HG03097 (cell line): Measurements from ENCODE around the gene IL1RAPL2.

Source experiments
- ATAC-seq: cut with Tn5 transposase; IDR thresholded peaks from one replicate; pipeline ENCODE4 v1.9.1; 2021; ENCODE audit not compliant: unreplicated experiment, low FRiP score

Gene IL1RAPL2

DNA sequence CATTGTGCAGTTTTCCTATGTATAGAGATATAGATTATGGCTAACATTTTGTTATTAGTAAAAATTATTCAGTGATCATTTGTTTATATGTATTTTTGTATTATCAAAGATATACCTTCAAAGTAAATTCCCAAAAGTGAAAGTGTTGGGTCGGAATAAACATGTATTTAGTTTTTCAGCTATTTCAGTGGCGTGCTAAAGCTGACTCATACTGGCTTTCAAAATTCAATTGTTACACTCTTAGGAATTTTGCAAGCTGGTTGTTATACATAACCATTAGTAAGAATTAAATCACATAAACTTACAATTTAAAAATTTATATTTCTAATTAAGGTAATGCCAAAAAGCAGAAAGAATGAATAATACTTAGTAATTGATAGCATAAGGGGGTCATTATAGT is 968.0 kb downstream of the IL1RAPL2 start:
- no peak for ATAC-seq

DNA sequence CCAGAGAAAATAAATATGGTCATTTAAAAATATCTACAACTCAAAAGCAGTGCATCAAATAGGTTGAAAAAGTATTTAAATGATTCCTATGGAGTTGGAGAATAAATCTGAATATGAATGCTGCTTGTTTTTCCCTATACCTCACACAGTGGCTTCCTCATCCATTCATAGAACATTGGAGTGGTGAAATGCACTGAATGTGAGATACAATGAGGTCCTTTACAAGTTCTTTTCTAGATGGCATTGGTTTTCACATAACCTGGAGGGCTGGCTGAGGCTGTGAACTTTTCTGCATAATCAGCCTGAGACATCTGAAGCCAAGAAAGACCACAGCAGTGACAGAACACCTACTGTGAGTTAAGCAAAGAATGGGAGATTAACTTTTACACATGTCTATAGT is 977.3 kb downstream of the IL1RAPL2 start:
- no peak for ATAC-seq

DNA sequence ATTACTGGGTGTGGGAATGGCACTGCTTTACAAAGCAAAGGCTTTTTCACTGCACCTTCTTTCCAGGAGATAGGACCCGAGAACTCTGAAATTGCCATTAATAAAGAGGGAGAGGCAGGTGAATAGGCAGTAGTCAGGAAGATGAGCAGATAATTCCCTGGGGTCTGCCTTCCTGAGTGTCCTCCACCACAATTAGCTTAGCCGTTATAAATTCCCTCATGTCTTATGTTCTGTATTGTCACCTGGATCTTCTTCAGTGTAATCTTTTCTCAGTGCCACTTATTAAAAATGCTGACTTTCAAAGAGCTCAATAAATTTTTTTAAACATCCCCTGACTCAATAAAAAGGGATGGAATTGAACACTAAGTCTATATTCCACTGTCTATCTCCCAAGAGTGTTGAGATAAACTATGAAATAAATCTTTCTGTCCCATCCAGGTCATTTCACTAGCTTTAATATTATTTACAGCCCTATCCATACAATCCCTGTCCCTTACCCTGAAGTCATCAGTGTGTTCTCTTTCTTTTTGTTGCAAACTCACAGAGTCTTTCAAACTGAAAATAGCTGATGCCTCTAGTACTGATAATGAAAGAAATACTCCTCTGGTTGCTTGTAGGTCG is 984.2 kb downstream of the IL1RAPL2 start:
- no peak for ATAC-seq

DNA sequence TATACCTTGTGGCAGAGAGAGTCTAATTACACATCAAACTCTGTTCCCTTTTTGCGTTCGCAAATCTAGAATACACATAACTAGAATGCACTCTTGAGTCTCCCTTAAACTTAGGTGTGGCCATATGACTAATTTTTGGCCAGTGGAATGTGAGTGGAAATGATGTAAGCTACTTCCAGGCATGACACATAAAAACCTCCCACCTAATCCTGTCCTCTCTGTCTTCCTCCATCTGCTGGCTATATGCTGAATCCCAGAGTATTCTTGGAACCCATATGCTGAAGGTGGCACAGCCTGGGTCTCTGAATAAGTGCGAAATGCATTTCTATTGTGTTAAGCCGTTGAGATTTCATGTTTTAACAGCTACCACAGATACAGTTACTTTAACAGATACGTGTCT is 986.4 kb downstream of the IL1RAPL2 start:
- no peak for ATAC-seq

DNA sequence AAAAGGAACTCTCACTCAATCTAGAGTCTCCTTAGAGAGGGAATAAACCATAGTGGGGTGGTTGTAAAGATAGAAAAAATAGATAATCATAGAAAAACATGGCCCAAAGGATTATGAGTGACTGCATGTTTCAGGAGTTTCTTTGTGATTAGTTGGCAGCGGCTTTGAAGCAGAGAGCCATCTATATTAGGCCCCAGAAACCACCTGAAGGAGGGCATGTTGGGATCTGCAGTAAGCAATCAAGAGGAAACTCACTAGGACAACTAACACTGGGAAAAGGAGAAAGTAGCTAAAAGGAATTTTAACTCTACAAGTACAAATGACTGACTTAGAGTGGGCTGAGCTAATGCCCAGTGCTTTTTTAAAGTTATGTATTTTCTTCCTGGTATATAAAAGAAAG is 987.1 kb downstream of the IL1RAPL2 start:
- no peak for ATAC-seq

DNA sequence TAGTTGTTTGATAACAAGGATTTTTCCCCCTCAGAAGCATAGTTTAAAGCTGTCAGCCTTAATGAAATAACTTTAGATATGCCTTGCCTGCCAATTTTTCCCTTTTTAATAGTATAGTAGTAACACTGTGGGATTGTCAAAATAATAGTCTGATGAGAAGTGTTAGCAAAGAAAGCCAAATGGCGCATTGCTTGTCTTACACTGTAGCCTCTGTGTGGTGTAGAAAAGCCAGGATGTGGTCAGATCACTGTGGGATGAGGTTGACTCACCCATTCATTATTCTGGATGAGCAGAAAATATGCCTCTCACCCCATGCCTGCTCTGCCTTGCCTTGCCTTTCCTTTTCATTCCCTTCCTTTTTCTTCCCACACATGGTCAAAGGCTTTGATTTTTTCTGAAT is 998.5 kb downstream of the IL1RAPL2 start:
- ATAC-seq: no peak

DNA sequence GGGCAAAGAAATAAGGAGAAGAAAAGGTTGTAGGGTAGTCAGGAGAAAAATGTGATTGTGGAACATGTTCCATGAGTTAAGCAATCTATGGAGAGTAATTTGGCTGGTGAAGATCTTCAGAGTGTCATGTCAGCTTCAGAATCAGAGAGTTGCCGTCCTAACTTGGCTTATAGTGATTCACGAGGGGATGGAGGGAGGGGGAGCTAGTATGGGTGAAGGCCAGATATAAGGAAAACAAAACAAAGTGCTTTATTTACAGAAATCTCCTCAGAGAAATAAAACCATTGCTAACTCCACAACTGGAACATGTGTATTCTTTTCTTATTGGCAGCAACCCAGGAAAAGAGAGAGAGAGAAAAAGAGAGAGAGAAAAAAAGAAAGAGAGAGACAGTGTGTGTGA is 999.9 kb downstream of the IL1RAPL2 start:
- no peak for ATAC-seq

DNA sequence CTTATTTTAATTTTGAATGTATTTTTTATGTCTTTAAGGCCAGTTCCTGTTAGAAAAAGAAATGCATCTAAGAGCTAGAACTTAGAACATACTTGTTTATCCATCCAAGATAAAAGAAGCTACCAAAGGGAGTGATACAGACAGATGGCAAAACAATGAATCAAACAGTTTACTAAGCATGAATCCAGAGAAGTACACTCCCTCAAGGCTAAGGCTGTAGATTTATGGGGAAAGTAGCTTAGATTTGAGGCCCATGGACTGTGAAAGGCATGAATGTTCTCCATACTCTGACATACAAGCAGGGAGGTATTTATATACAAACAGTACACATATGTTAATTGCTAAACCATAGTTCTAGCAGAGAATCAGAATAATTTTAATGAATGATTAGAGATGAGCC is 1001.1 kb downstream of the IL1RAPL2 start:
- no peak for ATAC-seq

DNA sequence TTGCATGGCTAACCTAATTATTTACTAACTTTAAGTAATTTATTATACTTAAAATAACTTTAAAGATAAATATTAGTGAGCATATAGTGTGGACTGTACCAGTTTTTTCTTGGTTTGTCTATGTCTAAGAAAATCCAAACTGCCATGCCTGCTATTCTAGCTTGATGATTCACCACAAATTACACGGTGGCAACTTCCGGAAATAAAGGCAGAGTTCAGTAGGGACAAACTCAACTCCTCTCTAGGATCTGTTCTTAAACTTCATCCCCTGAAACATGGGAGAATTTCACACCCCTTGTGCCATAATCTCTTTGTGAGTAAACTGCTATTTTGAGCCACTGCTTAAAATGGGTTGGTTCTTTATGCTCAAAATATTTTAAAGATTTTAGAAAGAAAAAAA is 1042.7 kb downstream of the IL1RAPL2 start:
- no peak for ATAC-seq

DNA sequence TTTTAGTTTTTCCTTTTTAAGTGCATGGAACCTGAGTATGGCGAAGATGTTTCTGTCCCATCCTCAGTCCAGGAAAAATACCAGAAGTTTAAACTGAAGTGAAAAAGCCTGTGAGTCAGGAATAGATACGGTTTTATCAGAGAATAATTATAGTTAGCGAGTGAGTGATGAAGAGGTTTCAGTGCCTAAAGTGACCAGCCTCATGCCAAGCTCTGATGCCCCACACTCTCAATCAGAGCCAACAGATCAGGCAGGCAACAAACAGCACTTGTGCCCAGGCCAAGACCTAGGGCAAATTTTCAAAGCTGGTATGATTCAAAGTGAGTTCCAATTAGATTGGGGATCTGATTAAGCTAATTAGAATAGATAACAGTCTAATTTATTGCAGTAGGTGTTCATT is 1043.5 kb downstream of the IL1RAPL2 start:
- no peak for ATAC-seq

DNA sequence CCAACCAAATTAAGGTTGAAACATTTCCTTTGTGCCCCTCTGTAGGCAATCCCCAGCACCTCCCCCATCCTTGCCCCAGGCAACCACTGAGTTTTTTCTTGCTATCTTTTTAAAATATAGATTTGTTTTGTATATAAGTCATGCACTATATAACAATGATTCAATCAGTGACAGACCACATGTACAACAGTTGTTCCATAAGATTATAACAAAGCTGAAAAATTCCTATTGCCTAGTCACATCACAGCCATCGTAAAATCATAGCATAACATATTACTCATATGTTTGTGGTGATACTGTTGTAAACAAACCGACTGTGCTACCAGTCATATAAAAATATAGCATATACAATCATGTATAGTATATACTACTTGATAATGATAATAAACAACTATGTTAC is 1044.4 kb downstream of the IL1RAPL2 start:
- no peak for ATAC-seq

DNA sequence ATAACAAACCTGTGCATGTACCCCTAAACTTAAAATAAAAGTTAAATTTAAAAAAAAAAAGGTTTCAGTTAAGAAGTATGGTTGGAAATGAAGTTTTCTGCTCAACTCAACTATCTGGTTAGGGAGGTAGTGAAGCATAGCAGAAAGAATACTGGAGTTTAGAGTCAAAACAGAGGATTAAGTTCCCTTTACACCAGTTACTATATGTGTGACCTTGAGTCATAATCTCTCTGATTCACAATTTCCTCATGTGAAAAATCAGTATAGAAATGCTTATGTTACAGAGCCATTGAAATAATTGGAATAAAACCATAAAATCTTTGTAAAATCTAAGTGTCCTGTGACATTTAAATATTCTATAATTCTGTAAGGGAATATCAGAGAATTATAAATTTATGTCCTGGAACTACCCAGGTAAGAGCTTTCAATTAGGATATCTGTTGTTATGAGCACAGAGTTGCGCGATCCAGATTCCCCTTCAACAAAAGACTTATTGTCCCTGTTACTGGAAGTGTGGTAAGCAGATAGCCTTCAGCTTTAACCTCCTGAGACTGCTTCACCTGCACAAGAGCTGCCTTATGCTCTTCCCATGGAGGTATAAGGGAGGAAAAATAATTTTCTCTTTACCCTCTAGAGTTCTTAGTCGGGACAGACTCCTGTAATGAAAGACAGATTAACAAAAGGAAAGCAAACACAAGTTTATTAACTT is 1052.5 kb downstream of the IL1RAPL2 start:
- ATAC-seq: no peak

DNA sequence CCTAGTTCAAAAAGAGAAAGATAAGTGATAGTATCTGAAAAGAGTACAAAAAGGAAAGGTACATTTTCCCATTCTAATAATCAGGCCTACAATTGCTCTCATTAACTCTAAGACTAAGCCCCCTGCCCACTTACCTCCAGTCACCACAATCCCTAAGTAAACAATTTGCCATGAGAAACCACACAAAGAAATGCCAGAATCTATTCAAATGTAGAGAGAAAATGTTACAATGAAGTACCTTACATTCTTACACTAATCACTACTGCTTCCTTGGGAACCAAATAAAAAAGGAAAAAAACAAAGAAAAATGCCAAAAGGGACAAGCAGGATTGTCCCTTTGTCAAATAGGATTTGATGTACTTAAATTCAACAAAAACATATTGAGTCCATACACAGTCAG is 1068.2 kb downstream of the IL1RAPL2 start:
- no peak for ATAC-seq

DNA sequence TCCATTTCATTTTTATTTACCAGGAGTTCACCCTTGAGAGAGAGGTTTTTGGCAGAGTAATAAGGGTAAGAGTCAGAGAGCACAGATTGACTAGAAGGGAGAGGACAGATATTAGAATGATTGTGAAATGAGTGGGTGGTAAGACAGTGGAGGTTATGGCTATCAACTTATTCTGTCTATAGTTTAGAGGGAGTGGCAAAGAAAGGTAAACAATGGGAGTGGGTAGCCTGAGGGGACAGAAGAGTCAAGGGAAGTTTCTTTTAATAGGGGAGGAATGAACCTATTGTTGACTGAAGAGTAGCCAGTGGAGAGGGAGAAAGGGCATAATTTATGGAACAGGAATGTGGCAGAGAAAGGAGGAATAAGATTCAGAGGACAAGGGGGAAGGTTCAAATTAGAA is 1069.8 kb downstream of the IL1RAPL2 start:
- ATAC-seq: no peak

DNA sequence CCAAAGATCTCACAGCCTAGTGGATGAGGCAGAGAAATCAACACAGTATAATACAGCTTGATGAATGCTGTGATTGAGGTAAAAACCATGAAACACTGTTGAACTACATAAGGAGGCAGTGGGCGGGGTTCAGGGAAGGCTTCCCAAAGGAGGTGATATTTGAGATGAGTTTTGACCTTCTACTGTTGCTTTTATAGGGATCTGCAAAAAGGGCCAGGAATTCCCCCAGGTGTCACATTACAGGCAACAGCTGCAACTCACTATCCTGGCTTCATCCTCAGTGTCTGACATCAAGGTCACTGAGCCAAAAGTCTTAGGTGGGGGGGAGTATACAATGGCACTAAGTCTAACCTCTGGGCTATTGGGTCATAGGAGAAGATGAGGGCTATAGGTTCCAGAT is 1070.7 kb downstream of the IL1RAPL2 start:
- ATAC-seq: no peak

DNA sequence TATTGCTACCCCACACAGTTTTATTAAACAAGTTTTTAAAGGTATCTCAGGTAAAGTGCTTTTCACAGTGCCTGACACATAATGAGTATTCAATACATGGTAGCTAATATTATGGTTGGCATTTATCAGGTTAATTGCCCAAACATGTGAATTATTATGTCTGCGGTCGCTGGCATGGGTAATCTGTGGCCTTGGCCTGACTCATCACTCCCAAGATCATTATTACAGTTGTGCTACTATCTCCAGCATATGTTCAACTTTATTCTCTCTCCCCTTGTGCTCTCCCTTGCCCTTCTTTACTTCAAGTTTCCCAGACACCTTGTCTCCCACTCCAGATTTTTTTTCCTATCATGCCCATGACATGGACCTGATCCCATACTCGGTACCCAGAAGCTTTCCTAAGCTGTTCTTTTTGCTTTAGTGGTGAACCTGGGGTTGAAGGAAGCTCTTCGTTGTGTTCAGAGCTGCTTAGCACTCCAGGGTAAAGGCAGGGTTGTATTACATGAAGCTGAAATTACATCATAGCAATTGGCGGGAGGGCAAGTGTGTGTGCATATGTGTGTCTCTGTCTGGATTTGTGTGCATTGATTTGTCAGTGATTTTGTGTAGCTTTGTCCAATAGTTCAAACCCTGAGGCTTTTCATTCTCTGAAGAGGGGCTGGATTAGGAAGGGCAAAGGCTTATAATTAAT is 1079.8 kb downstream of the IL1RAPL2 start:
- ATAC-seq: no peak

DNA sequence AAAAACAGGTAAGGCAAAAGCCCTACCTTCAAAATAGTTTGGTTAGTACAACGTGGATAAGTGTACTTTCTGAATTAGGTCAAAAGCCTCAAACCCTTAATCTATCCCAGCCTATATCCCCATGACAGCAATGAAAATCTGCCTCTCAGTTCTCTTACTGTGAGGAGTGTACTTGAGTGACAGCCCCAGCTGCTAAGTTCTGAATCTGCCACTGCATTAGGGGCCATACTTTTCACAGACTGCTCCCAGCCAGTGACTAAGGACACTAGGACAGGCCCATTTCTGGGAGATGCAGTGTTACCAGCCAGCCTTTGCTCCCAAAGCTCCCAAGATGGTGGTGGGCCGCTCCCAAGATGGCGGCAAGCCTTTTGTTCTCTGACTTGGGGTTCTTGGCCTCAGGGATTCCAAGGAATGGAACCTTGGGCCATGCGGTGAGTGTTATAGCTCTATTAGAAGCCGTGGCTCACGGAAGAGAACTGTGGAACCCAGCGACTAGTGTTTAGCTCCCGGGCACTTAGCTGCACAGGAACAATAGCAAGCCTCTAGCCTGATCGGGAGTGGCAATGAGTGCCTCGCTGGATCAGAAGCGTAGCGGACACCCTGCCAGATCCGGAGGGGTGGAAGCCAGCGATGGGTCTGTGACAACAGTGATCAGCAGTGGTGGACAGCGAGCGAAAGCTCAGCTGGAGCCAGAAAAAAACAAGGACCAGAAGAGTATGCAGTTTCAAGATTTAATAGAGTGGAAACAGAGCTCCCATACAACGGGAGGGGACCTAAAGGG is 1080.8 kb downstream of the IL1RAPL2 start:
- no peak for ATAC-seq

DNA sequence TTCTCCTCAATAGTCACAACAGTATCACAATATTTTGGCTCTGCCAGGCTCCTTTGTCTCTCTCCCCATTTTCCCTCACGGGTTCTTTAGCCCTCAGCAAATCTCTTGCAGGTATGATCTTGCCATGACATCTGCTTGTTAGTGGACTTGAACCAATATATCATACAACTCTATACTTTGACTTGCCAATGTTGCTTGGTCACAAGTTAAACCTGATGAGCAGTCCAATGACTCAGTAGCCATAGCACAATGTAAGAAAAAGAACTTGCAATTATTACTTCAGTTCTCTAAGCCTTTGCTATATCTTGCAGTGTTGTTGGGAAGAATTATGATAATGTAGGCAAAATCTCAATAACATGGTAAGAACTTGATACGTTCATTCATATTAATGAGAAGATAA is 1081.8 kb downstream of the IL1RAPL2 start:
- no peak for ATAC-seq

DNA sequence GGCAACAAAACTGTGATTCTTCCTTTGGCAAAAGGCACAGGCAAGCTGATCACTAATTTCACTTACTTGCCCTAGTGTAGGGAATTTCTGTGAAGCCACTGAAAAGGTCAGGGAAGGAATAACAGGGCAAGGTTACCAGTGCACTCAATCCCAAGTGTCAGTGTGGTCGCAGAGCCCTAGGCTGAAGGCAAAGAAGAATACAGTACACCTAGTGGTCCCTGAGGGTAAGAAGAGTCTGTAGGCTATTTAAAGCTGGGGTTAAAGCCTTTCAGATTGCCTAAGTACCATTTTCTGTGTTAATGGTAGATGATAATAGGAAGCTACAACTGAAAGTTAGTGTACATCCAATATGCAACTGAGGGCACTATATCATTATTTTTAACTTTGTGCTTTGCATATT is 1082.7 kb downstream of the IL1RAPL2 start:
- ATAC-seq: no peak

DNA sequence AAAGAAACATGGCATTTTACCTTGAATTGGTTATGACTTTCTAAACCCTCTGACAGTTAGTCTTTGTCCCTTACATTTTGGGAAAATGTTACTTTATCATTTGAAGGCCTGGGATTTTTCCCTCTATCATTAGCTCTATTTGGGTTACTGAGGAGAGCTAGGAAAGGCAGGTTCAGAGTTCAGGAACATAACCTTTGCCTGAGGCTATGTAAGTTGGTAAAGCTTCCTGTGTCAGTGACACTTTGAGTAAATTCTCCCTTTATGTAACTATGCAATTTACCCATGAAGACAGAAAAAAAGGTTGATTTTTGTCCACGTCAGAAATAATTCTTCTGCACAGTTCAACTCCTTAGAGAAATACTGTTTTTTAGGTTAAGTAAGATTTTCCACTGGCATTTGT is 1084.6 kb downstream of the IL1RAPL2 start:
- ATAC-seq: no peak

DNA sequence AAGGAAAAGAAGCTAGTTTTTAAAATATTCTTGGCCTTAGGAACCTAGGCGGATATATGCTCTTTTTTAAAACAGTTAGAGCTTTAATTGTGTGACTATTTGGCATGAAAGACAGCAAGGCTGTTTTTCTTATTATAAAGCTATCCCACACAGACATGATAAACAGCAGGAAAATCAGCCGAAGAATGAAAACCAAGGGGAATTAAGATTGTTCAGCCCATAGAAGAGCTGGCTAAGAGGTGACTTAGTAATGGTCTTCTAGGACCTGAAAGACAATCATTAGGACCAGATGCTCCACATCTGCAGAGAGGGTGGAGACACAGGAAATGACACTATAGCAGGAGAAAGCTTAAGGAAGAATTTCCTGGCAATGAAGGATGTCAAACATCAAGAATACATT is 1085.0 kb downstream of the IL1RAPL2 start:
- ATAC-seq: no peak
